ENCODE measurements around the gene GRK3. TPM values are rescaled to one million over a fixed set of nuclear protein-coding genes. Genes with fewer than 3 reads are reported as not detected.
"Not testable (repeated sequence)": the region's sequence is repeated elsewhere in the genome, so short reads cannot be mapped to it uniquely, and the experiment has no call there.

Gene GRK3
- total RNA-seq, 1 experiment from 2014 or later = 2.0 TPM

DNA sequence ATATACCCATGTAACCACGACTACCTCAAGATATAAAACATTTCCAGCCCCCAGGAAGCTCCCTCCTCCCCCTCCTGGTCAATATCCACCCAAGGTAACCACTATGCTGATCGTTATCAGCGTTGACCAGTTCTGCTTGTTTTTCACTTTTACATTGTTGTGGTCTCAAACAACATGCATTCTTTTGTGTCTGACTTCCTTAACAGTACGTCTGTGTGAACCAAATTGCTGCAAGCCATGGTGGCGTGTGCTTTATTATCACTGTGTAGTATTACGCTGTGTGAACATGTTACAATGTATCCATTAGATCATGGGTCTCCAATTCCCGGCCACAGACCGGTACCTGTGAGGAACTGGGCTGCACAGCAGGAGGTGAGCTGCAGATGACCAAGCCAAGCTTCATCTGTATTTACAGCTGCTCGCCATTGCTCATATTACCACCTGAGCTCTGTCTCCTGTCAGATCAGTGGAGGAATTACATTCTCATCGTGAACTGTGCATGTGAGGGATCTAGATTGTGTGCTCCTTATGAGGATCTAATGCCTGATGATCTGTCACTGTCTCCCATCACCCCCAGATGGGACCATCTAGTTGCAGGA is 15.5 kb upstream of the GRK3 start:
- no peak for TF ChIP-seq EZH2 (IDR thresholded peaks at IDR 0.05; ENCODE audit: borderline replicate concordance, low read depth, low read length, poor library complexity, severe bottlenecking)
- TF ChIP-seq, protein P1, sequence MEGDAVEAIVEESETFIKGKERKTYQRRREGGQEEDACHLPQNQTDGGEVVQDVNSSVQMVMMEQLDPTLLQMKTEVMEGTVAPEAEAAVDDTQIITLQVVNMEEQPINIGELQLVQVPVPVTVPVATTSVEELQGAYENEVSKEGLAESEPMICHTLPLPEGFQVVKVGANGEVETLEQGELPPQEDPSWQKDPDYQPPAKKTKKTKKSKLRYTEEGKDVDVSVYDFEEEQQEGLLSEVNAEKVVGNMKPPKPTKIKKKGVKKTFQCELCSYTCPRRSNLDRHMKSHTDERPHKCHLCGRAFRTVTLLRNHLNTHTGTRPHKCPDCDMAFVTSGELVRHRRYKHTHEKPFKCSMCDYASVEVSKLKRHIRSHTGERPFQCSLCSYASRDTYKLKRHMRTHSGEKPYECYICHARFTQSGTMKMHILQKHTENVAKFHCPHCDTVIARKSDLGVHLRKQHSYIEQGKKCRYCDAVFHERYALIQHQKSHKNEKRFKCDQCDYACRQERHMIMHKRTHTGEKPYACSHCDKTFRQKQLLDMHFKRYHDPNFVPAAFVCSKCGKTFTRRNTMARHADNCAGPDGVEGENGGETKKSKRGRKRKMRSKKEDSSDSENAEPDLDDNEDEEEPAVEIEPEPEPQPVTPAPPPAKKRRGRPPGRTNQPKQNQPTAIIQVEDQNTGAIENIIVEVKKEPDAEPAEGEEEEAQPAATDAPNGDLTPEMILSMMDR (conservative IDR thresholded peaks at IDR 0.05; ENCODE audit: low read depth, low read length) = no peak

DNA sequence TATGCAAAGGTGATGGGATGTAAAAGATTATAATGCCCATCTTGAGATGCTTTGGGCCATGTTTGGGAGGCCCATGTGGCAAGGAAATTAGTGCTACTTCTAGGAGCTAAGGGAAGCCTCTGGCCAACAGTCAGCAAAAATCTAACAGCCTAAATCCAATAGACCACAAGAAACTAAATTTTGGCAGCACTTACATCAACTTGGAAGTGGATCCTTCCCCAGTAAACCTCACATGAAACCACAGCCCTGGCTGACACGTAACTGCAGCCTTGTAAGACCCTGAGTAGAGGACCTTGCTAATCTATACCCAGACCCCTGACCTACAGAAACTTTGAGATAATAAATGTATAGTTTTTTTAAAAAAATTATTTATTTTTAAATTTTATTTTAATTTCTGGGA is 13.1 kb upstream of the GRK3 start:
- POLR2A ChIA-PET (ENCODE audit: low non-redundant PET) = no interaction called here

More for the DNA sequence above, 15.5 kb upstream of the GRK3 start:
- no peak overlapping the region for H3K27ac ChIP-seq (ENCODE audit: low read depth, low read length, poor library complexity, severe bottlenecking)
- BruUV-seq (replicated peaks) = no TSS peak
- POLR2A ChIA-PET (ENCODE audit: low non-redundant PET) = no interaction called here
- no peaks in the 10 kb centered on the region for H3K27me3 ChIP-seq (replicated peaks; ENCODE audit: insufficient read depth, low read depth, low read length, poor library complexity)
- no peak for DNase-seq (ENCODE audit: low spot score)
- no peaks in the 10 kb centered on the region for H3K4me1 ChIP-seq (ENCODE audit: insufficient read depth, low read length, poor library complexity, severe bottlenecking)
- no peaks in the 10 kb centered on the region for H3K9me3 ChIP-seq (ENCODE audit: low read depth, low read length, poor library complexity, severe bottlenecking)
- no peaks in the 10 kb centered on the region for H3K36me3 ChIP-seq (ENCODE audit: insufficient read depth, low read length, poor library complexity, severe bottlenecking)
- H3K4me3 ChIP-seq (ENCODE audit: low read depth, low read length, poor library complexity, severe bottlenecking) = no peak overlapping the region
- CTCF ChIA-PET = no interaction called here
- intact Hi-C loops (cut with micrococcal nuclease; ENCODE audit: unreplicated experiment) = no loop called here

DNA sequence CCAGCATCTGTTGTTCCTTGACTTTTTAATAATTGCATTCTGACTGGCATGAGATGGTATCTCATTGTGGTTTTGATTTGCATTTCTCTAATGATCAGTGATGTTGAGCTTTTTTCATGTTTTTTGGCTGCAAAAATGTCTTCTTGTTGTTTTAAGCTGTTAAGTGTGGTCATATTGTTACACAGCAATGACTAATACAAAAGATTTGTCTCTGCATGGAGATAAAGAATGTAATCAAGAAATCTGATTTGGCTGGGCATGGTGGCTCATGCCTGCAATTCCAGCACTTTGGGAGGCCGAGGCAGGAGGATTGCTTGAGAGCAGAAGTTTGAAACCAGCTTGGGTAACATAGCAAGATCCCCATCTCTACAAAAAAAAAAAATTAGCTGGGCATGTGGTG is 12.1 kb upstream of the GRK3 start:
- DNase-seq (ENCODE audit: low spot score); H3K4me1 ChIP-seq (ENCODE audit: insufficient read depth, low read length, poor library complexity, severe bottlenecking); POLR2A ChIA-PET (ENCODE audit: low non-redundant PET); BruUV-seq (replicated peaks); H3K27ac ChIP-seq (ENCODE audit: low read depth, low read length, poor library complexity, severe bottlenecking); H3K4me3 ChIP-seq (ENCODE audit: low read depth, low read length, poor library complexity, severe bottlenecking); intact Hi-C loops (cut with micrococcal nuclease; ENCODE audit: unreplicated experiment); H3K9me3 ChIP-seq (ENCODE audit: low read depth, low read length, poor library complexity, severe bottlenecking); CTCF ChIA-PET; H3K36me3 ChIP-seq (ENCODE audit: insufficient read depth, low read length, poor library complexity, severe bottlenecking); H3K27me3 ChIP-seq (replicated peaks; ENCODE audit: insufficient read depth, low read depth, low read length, poor library complexity): not testable (repeated sequence)

More for the DNA sequence above, 13.1 kb upstream of the GRK3 start:
- CTCF ChIA-PET = no interaction called here
- Histone ChIP-seq H3K27me3 (replicated peaks; ENCODE audit: insufficient read depth, low read depth, low read length, poor library complexity) (no peaks in the 10 kb centered on the region), H3K27ac (ENCODE audit: low read depth, low read length, poor library complexity, severe bottlenecking) (no peak overlapping the region), H3K4me1 (ENCODE audit: insufficient read depth, low read length, poor library complexity, severe bottlenecking) (no peaks in the 10 kb centered on the region), H3K36me3 (ENCODE audit: insufficient read depth, low read length, poor library complexity, severe bottlenecking) (no peaks in the 10 kb centered on the region), H3K9me3 (ENCODE audit: low read depth, low read length, poor library complexity, severe bottlenecking) (no peaks in the 10 kb centered on the region), H3K4me3 (ENCODE audit: low read depth, low read length, poor library complexity, severe bottlenecking) (no peak overlapping the region)
- TF ChIP-seq, protein P1 (conservative IDR thresholded peaks at IDR 0.05; ENCODE audit: low read depth, low read length) = no peak
- no peak for TF ChIP-seq EZH2 (IDR thresholded peaks at IDR 0.05; ENCODE audit: borderline replicate concordance, low read depth, low read length, poor library complexity, severe bottlenecking)
- BruUV-seq (replicated peaks) = no TSS peak
- no peak for DNase-seq (ENCODE audit: low spot score)
- intact Hi-C loops (cut with micrococcal nuclease; ENCODE audit: unreplicated experiment) = no loop called here

DNA sequence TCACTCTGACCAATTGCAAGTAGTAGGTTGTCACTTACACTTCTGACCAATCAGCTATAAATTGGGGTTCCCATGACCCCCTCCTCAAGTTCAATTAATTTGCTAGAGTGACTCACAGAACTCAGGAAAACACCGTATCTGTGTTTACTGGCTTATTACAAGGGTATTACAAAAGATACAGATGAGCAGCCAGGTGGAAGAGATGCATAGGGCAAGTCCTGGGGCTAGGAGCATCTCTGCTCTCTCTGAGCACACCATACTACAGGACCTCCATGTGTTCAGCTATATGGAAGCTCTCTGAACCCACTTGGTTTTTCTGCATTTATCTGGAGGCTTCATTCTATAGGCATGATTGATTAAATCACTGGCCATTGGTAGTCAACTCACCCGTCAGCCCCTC is 11.3 kb upstream of the GRK3 start:
- no peak overlapping the region for H3K4me3 ChIP-seq (ENCODE audit: low read depth, low read length, poor library complexity, severe bottlenecking)
- ChIA-PET CTCF (no interaction called here), POLR2A (ENCODE audit: low non-redundant PET) (no interaction called here)
- no peaks in the 10 kb centered on the region for H3K9me3 ChIP-seq (ENCODE audit: low read depth, low read length, poor library complexity, severe bottlenecking)
- no peak for DNase-seq (ENCODE audit: low spot score)
- H3K36me3 ChIP-seq (ENCODE audit: insufficient read depth, low read length, poor library complexity, severe bottlenecking) = no peaks in the 10 kb centered on the region
- H3K27ac ChIP-seq (ENCODE audit: low read depth, low read length, poor library complexity, severe bottlenecking) = no peak overlapping the region
- intact Hi-C loops (cut with micrococcal nuclease; ENCODE audit: unreplicated experiment) = no loop called here
- no peaks in the 10 kb centered on the region for H3K27me3 ChIP-seq (replicated peaks; ENCODE audit: insufficient read depth, low read depth, low read length, poor library complexity)
- BruUV-seq (replicated peaks) = no TSS peak
- H3K4me1 ChIP-seq (ENCODE audit: insufficient read depth, low read length, poor library complexity, severe bottlenecking) = no peaks in the 10 kb centered on the region
- TF ChIP-seq, protein P1 (conservative IDR thresholded peaks at IDR 0.05; ENCODE audit: low read depth, low read length) = no peak
- no peak for TF ChIP-seq EZH2 (IDR thresholded peaks at IDR 0.05; ENCODE audit: borderline replicate concordance, low read depth, low read length, poor library complexity, severe bottlenecking)

All from A673 (cell line).